Superior temporal gyrus (tissue), 1 donor: Measurements from ENCODE around the gene PDE6A.
"Not testable (repeated sequence)": the region's sequence is repeated elsewhere in the genome, so short reads cannot be mapped to it uniquely, and the experiment has no call there.

Source experiments
- DNase-seq: peaks from one replicate; pipeline ENCODE4 v3.0.0-alpha.2; 2016; ENCODE audit errors: extremely low spot score

Gene PDE6A

GRCh38 chr5:149895416-149896345, 48.9 kb downstream of the PDE6A start:
- peak; percentile 62 for DNase-seq

- no peak for DNase-seq
These were observed 50.4 kb downstream of the PDE6A start for GRCh38 chr5:149894237-149894636.

GRCh38 chr5:149893403-149893931, 51.1 kb downstream of the PDE6A start:
- no peak for DNase-seq

GRCh38 chr5:149892594-149892993, 52.0 kb downstream of the PDE6A start:
- DNase-seq = no peak

- DNase-seq = no peak
These were observed 56.3 kb downstream of the PDE6A start for GRCh38 chr5:149888280-149888679.

- no peak for DNase-seq
These were observed 56.9 kb downstream of the PDE6A start for GRCh38 chr5:149887622-149888183.

- DNase-seq = no peak
These were observed 57.7 kb downstream of the PDE6A start for GRCh38 chr5:149886692-149887470.

GRCh38 chr5:149886060-149886459, 58.5 kb downstream of the PDE6A start:
- DNase-seq = no peak

GRCh38 chr5:149885513-149885912, 59.1 kb downstream of the PDE6A start:
- no peak for DNase-seq

- DNase-seq = no peak
These were observed 61.0 kb downstream of the PDE6A start for GRCh38 chr5:149883550-149883949.

- DNase-seq = not testable (repeated sequence)
These were observed 62.0 kb downstream of the PDE6A start for GRCh38 chr5:149882633-149883032.

- DNase-seq = no peak
These were observed 62.7 kb downstream of the PDE6A start for GRCh38 chr5:149881874-149882273.

GRCh38 chr5:149881069-149881622, 63.4 kb downstream of the PDE6A start:
- DNase-seq = no peak

GRCh38 chr5:149879593-149879992, 65.0 kb downstream of the PDE6A start:
- not testable (repeated sequence) for DNase-seq

- DNase-seq = no peak
These were observed 66.2 kb downstream of the PDE6A start for GRCh38 chr5:149878371-149878770.

- no peak for DNase-seq
These were observed 70.7 kb downstream of the PDE6A start for GRCh38 chr5:149873896-149874295.

GRCh38 chr5:149872351-149873040, 72.1 kb downstream of the PDE6A start:
- DNase-seq = no peak

GRCh38 chr5:149871471-149871870, 73.1 kb downstream of the PDE6A start:
- no peak for DNase-seq

GRCh38 chr5:149870697-149871096, 73.9 kb downstream of the PDE6A start:
- DNase-seq = no peak

GRCh38 chr5:149870232-149870631, 74.4 kb downstream of the PDE6A start:
- DNase-seq = no peak

- no peak for DNase-seq
These were observed 75.2 kb downstream of the PDE6A start for GRCh38 chr5:149869411-149869821.
